WTC11 (cell line): Measurements from ENCODE around the gene RGS11.
"Not testable (repeated sequence)": the region's sequence is repeated elsewhere in the genome, so short reads cannot be mapped to it uniquely, and the experiment has no call there.

ENCODE experiments used
- ARID4B ChIP-seq: sonication (generic); formaldehyde crosslinking; IDR thresholded peaks from 2 replicates; pipeline ENCODE4 v1.8.0; 2023; ENCODE audit warnings: missing genetic modification reagents, mild to moderate bottlenecking, borderline replicate concordance
- CBFB ChIP-seq: sonication (generic); formaldehyde crosslinking; IDR thresholded peaks from 2 replicates; pipeline ENCODE4 v1.8.1; 2022; ENCODE audit warnings: mild to moderate bottlenecking, low read depth, missing genetic modification reagents
- CTCF ChIP-seq: fragments of 200-600 bp; IDR thresholded peaks from 2 replicates; pipeline ENCODE4 v1.8.0; 2022; ENCODE audit warnings: antibody characterized with exemption
- GABPB1 ChIP-seq: sonication (generic); formaldehyde crosslinking; IDR thresholded peaks from 2 replicates; pipeline ENCODE4 v1.8.1; 2023; ENCODE audit warnings: mild to moderate bottlenecking, missing genetic modification reagents
- HMGXB4 ChIP-seq: sonication (generic); formaldehyde crosslinking; IDR thresholded peaks from 2 replicates; pipeline ENCODE4 v1.8.1; 2023; ENCODE audit warnings: mild to moderate bottlenecking, moderate library complexity, missing genetic modification reagents
- MYBL2 ChIP-seq: sonication (generic); formaldehyde crosslinking; IDR thresholded peaks from 2 replicates; pipeline ENCODE4 v1.8.1; 2023; ENCODE audit warnings: mild to moderate bottlenecking, moderate library complexity, missing genetic modification reagents
- NR3C1 ChIP-seq: sonication (generic); formaldehyde crosslinking; conservative IDR thresholded peaks from 2 replicates; pipeline ENCODE4 v1.8.1; 2023; ENCODE audit warnings: low read depth, mild to moderate bottlenecking, missing genetic modification reagents
- TP53 ChIP-seq: sonication (generic); formaldehyde crosslinking; IDR thresholded peaks from 2 replicates; pipeline ENCODE4 v1.8.1; 2023; ENCODE audit warnings: mild to moderate bottlenecking, missing genetic modification reagents
- TF ChIP-seq, protein P1 (sequence below): sonication (generic); formaldehyde crosslinking; IDR thresholded peaks from 2 replicates; pipeline ENCODE4 v1.8.1; 2022; ENCODE audit warnings: low read depth, missing genetic modification reagents, borderline replicate concordance

- not testable (repeated sequence) for TF ChIP-seq TP53 (CRISPR knock-in tag); HMGXB4 (CRISPR knock-in tag); CTCF; CBFB (CRISPR knock-in tag); NR3C1 (CRISPR knock-in tag); ARID4B (CRISPR knock-in tag); MYBL2 (CRISPR knock-in tag); GABPB1 (CRISPR knock-in tag)
- TF ChIP-seq, protein P1, sequence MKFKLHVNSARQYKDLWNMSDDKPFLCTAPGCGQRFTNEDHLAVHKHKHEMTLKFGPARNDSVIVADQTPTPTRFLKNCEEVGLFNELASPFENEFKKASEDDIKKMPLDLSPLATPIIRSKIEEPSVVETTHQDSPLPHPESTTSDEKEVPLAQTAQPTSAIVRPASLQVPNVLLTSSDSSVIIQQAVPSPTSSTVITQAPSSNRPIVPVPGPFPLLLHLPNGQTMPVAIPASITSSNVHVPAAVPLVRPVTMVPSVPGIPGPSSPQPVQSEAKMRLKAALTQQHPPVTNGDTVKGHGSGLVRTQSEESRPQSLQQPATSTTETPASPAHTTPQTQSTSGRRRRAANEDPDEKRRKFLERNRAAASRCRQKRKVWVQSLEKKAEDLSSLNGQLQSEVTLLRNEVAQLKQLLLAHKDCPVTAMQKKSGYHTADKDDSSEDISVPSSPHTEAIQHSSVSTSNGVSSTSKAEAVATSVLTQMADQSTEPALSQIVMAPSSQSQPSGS, result not testable (repeated sequence)
Observed at GRCh38 chr16:230351-230750, 45.4 kb downstream of the RGS11 start.
